Measurements from ENCODE around the gene AGAP1. TPM values are rescaled to one million over a fixed set of nuclear protein-coding genes. Genes with fewer than 3 reads are reported as not detected.

Gene AGAP1
- total RNA-seq, 1 donor = 10.8 TPM

- no peak for TF ChIP-seq CTCF (IDR thresholded peaks at IDR 0.05; ENCODE audit: insufficient read depth, low read depth, low read length)
- no peak for DNase-seq (ENCODE audit: low read depth)
Measured at GRCh38 chr2:235685024-235685721, 191.3 kb downstream of the AGAP1 start.

GRCh38 chr2:235688511-235689426, 194.9 kb downstream of the AGAP1 start:
- no peak overlapping the region for H3K4me3 ChIP-seq (ENCODE audit: low read depth, low read length)
- TF ChIP-seq CTCF (IDR thresholded peaks at IDR 0.05; ENCODE audit: insufficient read depth, low read depth, low read length) = no peak
- DNase-seq (ENCODE audit: low read depth) = no peak

More at GRCh38 chr2:235685024-235685721, 191.3 kb downstream of the AGAP1 start:
- no peak overlapping the region for H3K4me3 ChIP-seq (ENCODE audit: low read depth, low read length)

- TF ChIP-seq CTCF (IDR thresholded peaks at IDR 0.05; ENCODE audit: insufficient read depth, low read depth, low read length) = no peak
- DNase-seq (ENCODE audit: low read depth) = no peak
- H3K4me3 ChIP-seq (ENCODE audit: low read depth, low read length) = no peak overlapping the region
Measured at GRCh38 chr2:235689427-235689853, 195.6 kb downstream of the AGAP1 start.

- no peak for DNase-seq (ENCODE audit: low read depth)
- H3K4me3 ChIP-seq (ENCODE audit: low read depth, low read length) = no peak overlapping the region
Measured at GRCh38 chr2:235690082-235690808, 196.4 kb downstream of the AGAP1 start.

GRCh38 chr2:235690809-235691450, 197.1 kb downstream of the AGAP1 start:
- no peak for TF ChIP-seq CTCF (IDR thresholded peaks at IDR 0.05; ENCODE audit: insufficient read depth, low read depth, low read length)
- no peak for DNase-seq (ENCODE audit: low read depth)
- no peak overlapping the region for H3K4me3 ChIP-seq (ENCODE audit: low read depth, low read length)

More at GRCh38 chr2:235690082-235690808, 196.4 kb downstream of the AGAP1 start:
- no peak for TF ChIP-seq CTCF (IDR thresholded peaks at IDR 0.05; ENCODE audit: insufficient read depth, low read depth, low read length)

GRCh38 chr2:235692076-235692475, 198.2 kb downstream of the AGAP1 start:
- TF ChIP-seq CTCF (IDR thresholded peaks at IDR 0.05; ENCODE audit: insufficient read depth, low read depth, low read length) = no peak
- H3K4me3 ChIP-seq (ENCODE audit: low read depth, low read length) = no peak overlapping the region
- DNase-seq (ENCODE audit: low read depth) = no peak

Measured in fibroblast of villous mesenchyme (primary cell).